ENCODE results near the gene GRIN2A.
A peak's percentile ranks its signal among the peaks of the same experiment; 100 is the strongest.

The GRIN2A gene

GRCh38 chr16:10181196-10182162 is 749 bp downstream of the GRIN2A start:
- DNase-seq: peak; percentile 69

- peak; percentile 59 for DNase-seq
Observed at GRCh38 chr16:10180771-10181163, 1.5 kb downstream of the GRIN2A start.

GRCh38 chr16:10180042-10180770 is 2.0 kb downstream of the GRIN2A start:
- DNase-seq: no peak

- no peak for DNase-seq
Observed at GRCh38 chr16:10178526-10178925, 3.7 kb downstream of the GRIN2A start.

- DNase-seq: no peak
Observed at GRCh38 chr16:10178080-10178479, 4.1 kb downstream of the GRIN2A start.

GRCh38 chr16:10172848-10173655 is 9.2 kb downstream of the GRIN2A start:
- DNase-seq: no peak

- no peak for DNase-seq
Observed at GRCh38 chr16:10171221-10171620, 11.0 kb downstream of the GRIN2A start.

- DNase-seq: no peak
Observed at GRCh38 chr16:10169904-10170410, 12.3 kb downstream of the GRIN2A start.

GRCh38 chr16:10169031-10169430 is 13.2 kb downstream of the GRIN2A start:
- DNase-seq: no peak

GRCh38 chr16:10168258-10168657 is 14.0 kb downstream of the GRIN2A start:
- DNase-seq: no peak

GRCh38 chr16:10165643-10166042 is 16.6 kb downstream of the GRIN2A start:
- DNase-seq: no peak

- DNase-seq: no peak
Observed at GRCh38 chr16:10162981-10163380, 19.2 kb downstream of the GRIN2A start.

GRCh38 chr16:10156099-10156498 is 26.1 kb downstream of the GRIN2A start:
- DNase-seq: no peak

- DNase-seq: no peak
Observed at GRCh38 chr16:10154389-10154788, 27.8 kb downstream of the GRIN2A start.

GRCh38 chr16:10153985-10154384 is 28.2 kb downstream of the GRIN2A start:
- no peak for DNase-seq

GRCh38 chr16:10151718-10152117 is 30.5 kb downstream of the GRIN2A start:
- no peak for DNase-seq

GRCh38 chr16:10150906-10151305 is 31.3 kb downstream of the GRIN2A start:
- no peak for DNase-seq

- DNase-seq: no peak
Observed at GRCh38 chr16:10145542-10146035, 36.6 kb downstream of the GRIN2A start.

- DNase-seq: no peak
Observed at GRCh38 chr16:10141671-10142070, 40.6 kb downstream of the GRIN2A start.

- no peak for DNase-seq
Observed at GRCh38 chr16:10138881-10139280, 43.3 kb downstream of the GRIN2A start.

- DNase-seq: no peak
Observed at GRCh38 chr16:10137341-10137740, 44.9 kb downstream of the GRIN2A start.

GRCh38 chr16:10136916-10137315 is 45.3 kb downstream of the GRIN2A start:
- no peak for DNase-seq

- no peak for DNase-seq
Observed at GRCh38 chr16:10130538-10130937, 51.7 kb downstream of the GRIN2A start.

Measured in stimulated activated CD4-positive, alpha-beta T cell treated with anti-CD3 and anti-CD28 coated beads, Interleukin-15, amount 100 ng/mL, for 24 hours (primary cell).